ENCODE data around the gene PTPRT.

DNA sequence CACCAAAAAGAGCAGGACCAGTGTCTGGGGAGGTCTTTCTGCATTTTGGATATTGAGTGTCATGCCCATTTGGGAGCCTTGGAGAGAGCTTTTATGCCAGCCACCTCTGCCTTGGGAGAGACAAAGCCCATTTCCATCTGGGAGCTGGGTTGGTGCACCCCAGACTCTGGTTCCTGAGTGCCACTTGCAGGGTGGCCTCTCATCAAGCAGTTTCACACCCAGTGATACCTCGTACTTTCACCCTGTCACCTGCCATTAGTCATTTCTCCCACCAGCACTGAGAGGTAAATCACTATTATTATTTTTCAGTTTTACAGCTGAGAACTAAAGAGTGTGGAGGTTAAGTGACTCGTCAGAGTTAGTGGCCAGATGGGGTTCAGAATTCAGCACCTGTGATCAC, 94.7 kb downstream of the PTPRT start:
- TF ChIP-seq, protein P1, sequence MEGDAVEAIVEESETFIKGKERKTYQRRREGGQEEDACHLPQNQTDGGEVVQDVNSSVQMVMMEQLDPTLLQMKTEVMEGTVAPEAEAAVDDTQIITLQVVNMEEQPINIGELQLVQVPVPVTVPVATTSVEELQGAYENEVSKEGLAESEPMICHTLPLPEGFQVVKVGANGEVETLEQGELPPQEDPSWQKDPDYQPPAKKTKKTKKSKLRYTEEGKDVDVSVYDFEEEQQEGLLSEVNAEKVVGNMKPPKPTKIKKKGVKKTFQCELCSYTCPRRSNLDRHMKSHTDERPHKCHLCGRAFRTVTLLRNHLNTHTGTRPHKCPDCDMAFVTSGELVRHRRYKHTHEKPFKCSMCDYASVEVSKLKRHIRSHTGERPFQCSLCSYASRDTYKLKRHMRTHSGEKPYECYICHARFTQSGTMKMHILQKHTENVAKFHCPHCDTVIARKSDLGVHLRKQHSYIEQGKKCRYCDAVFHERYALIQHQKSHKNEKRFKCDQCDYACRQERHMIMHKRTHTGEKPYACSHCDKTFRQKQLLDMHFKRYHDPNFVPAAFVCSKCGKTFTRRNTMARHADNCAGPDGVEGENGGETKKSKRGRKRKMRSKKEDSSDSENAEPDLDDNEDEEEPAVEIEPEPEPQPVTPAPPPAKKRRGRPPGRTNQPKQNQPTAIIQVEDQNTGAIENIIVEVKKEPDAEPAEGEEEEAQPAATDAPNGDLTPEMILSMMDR (conservative IDR thresholded peaks at IDR 0.05; ENCODE audit: low read depth, low read length), result no peak
- no peak for TF ChIP-seq RAD21 (IDR thresholded peaks at IDR 0.05; ENCODE audit: low read length)
- TF ChIP-seq POLR2A (IDR thresholded peaks at IDR 0.05; ENCODE audit: low read depth, low read length), result no peak
- TF ChIP-seq BHLHE40 (IDR thresholded peaks at IDR 0.05; ENCODE audit: low read depth, low read length), result no peak
- TF ChIP-seq, protein P2, sequence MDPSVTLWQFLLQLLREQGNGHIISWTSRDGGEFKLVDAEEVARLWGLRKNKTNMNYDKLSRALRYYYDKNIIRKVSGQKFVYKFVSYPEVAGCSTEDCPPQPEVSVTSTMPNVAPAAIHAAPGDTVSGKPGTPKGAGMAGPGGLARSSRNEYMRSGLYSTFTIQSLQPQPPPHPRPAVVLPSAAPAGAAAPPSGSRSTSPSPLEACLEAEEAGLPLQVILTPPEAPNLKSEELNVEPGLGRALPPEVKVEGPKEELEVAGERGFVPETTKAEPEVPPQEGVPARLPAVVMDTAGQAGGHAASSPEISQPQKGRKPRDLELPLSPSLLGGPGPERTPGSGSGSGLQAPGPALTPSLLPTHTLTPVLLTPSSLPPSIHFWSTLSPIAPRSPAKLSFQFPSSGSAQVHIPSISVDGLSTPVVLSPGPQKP (IDR thresholded peaks at IDR 0.05; ENCODE audit: borderline replicate concordance, low read depth, low read length), result no peak
- TF ChIP-seq MXI1 (IDR thresholded peaks at IDR 0.05; ENCODE audit: borderline replicate concordance, low read depth, low read length), result no peak
- TF ChIP-seq CEBPB (IDR thresholded peaks at IDR 0.05; ENCODE audit: low read depth, low read length), result no peak
- TF ChIP-seq MAFK (IDR thresholded peaks at IDR 0.05; ENCODE audit: low read depth, low read length), result no peak
- TF ChIP-seq NFE2L2 (IDR thresholded peaks at IDR 0.05; ENCODE audit: low read depth, low read length), result no peak

All from IMR-90 (cell line).